NB4 (cell line): ENCODE data around the gene SLC7A8.

Experiments used
- POLR2A ChIP-seq: IDR thresholded peaks from 2 replicates; pipeline ENCODE4 v1.6.1; 2011; ENCODE audit warnings: mild to moderate bottlenecking; ENCODE audit not compliant: insufficient read length; ENCODE audit errors: extremely low read depth
- TF ChIP-seq, protein P1 (sequence below): IDR thresholded peaks from one replicate; pipeline ENCODE4 v1.5.1; 2012; ENCODE audit warnings: low read depth, low read length

- TF ChIP-seq POLR2A, result no peak
- TF ChIP-seq, protein P1, sequence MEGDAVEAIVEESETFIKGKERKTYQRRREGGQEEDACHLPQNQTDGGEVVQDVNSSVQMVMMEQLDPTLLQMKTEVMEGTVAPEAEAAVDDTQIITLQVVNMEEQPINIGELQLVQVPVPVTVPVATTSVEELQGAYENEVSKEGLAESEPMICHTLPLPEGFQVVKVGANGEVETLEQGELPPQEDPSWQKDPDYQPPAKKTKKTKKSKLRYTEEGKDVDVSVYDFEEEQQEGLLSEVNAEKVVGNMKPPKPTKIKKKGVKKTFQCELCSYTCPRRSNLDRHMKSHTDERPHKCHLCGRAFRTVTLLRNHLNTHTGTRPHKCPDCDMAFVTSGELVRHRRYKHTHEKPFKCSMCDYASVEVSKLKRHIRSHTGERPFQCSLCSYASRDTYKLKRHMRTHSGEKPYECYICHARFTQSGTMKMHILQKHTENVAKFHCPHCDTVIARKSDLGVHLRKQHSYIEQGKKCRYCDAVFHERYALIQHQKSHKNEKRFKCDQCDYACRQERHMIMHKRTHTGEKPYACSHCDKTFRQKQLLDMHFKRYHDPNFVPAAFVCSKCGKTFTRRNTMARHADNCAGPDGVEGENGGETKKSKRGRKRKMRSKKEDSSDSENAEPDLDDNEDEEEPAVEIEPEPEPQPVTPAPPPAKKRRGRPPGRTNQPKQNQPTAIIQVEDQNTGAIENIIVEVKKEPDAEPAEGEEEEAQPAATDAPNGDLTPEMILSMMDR, result no peak
These were observed 90.4 kb downstream of the SLC7A8 start for GRCh38 chr14:23093104-23093503.
